Progenitor cell of endocrine pancreas (in vitro differentiated cells): Measurements from ENCODE around the gene PSD. TPM values are rescaled to one million over a fixed set of nuclear protein-coding genes. Genes with fewer than 3 reads are reported as not detected.

Experiments
- DNase-seq: peaks from one replicate; pipeline ENCODE4 v3.0.0; 2021; ENCODE audit warnings: low spot score; ENCODE audit not compliant: unreplicated experiment
- H3K27ac Mint-ChIP-seq: 2 replicates; pipeline ENCODE4 v1.8.0; 2021; ENCODE audit warnings: mild to moderate bottlenecking, moderate library complexity, mixed read lengths
- H3K27me3 Mint-ChIP-seq: 2 replicates; pipeline ENCODE4 v1.8.0; 2021; ENCODE audit warnings: mixed read lengths
- H3K36me3 Mint-ChIP-seq: 2 replicates; pipeline ENCODE4 v1.8.0; 2022; ENCODE audit warnings: mixed read lengths; ENCODE audit not compliant: insufficient read depth
- H3K4me1 Mint-ChIP-seq: 2 replicates; pipeline ENCODE4 v1.8.0; 2021; ENCODE audit warnings: low read depth, mixed read lengths
- H3K4me3 Mint-ChIP-seq: 2 replicates; pipeline ENCODE4 v1.8.0; 2021; ENCODE audit warnings: low read depth, mild to moderate bottlenecking, moderate library complexity, mixed read lengths
- H3K9me3 Mint-ChIP-seq: 2 replicates; pipeline ENCODE4 v1.8.0; 2021; ENCODE audit warnings: low read depth, mixed read lengths
- total RNA-seq: library from RNA; stranded (reverse); gene quantifications from 2 replicates; pipeline ENCODE4 v1.2.1, GENCODE V29; 2021
- TF ChIP-seq, protein P1 (sequence below): fragments of 200-600 bp; sonication (generic); IDR thresholded peaks from one replicate; pipeline ENCODE4 v1.5.0; 2021; ENCODE audit warnings: antibody characterized with exemption, mild to moderate bottlenecking; ENCODE audit not compliant: unreplicated experiment

Gene PSD
- total RNA-seq, 1 donor from 2014 or later = 8.9 TPM

DNA sequence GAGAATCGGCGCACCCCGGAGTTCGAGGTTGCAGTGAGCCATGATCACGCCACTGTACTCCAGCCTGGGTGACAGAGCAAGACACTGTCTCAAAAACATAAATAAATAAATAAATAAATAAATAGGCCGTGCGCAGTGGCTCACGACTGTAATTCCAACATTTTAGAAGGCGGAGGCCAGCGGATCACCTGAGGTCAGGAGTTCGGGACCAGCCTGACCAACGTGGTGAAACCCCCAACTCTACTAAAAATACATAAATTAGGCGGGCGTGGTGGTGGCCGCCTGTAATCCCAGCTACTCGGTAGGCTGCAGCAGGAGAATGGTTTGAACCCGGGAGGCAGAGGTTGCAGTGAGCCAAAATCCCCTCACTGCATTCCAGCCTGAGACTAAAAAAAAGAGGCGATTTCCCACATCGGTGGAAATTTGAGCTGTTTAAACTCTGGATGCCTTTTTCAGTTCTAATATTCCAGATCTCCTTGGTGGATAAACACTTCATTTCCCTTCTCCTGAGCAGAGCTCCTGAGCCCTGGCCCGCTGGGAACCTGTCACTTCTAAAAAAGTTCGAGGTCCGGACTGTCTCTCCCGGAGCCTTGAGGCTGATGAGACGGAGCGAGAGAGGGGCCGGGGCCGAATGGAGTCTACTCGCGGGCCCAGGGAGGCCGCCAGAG is 25.0 kb downstream of the PSD start:
- DNase-seq = no peak
- H3K4me1 Mint-ChIP-seq = peaks cover 13% of the 10 kb centered on the region
- TF ChIP-seq, protein P1, sequence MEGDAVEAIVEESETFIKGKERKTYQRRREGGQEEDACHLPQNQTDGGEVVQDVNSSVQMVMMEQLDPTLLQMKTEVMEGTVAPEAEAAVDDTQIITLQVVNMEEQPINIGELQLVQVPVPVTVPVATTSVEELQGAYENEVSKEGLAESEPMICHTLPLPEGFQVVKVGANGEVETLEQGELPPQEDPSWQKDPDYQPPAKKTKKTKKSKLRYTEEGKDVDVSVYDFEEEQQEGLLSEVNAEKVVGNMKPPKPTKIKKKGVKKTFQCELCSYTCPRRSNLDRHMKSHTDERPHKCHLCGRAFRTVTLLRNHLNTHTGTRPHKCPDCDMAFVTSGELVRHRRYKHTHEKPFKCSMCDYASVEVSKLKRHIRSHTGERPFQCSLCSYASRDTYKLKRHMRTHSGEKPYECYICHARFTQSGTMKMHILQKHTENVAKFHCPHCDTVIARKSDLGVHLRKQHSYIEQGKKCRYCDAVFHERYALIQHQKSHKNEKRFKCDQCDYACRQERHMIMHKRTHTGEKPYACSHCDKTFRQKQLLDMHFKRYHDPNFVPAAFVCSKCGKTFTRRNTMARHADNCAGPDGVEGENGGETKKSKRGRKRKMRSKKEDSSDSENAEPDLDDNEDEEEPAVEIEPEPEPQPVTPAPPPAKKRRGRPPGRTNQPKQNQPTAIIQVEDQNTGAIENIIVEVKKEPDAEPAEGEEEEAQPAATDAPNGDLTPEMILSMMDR = no peak
- peak overlapping the region; percentile 72 for H3K4me3 Mint-ChIP-seq
- H3K36me3 Mint-ChIP-seq = no peaks in the 10 kb centered on the region
- H3K27ac Mint-ChIP-seq = no peak overlapping the region
- H3K9me3 Mint-ChIP-seq = no peaks in the 10 kb centered on the region
- peaks cover 31% of the 10 kb centered on the region for H3K27me3 Mint-ChIP-seq

DNA sequence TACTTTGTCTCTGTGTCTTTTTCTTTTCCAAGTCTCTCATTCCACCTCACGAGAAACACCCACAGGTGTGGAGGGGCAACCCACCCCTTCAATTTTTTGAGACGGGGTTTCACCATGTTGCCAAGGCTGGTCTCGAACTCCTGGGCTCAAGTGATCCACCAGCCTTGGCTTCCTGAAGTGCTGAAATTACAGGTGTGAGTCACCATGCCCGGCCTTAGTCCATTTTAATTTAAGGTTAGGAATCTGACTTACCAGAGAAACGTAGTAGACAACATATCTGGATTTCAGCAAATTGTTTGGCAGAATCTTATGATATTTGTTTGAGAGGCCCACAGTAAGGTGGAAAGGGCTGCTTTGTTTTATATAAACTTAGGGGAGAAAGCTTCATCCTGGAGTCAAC is 26.3 kb downstream of the PSD start:
- Mint-ChIP-seq H3K36me3 (no peaks in the 10 kb centered on the region), H3K4me1 (peaks cover 13% of the 10 kb centered on the region), H3K4me3 (no peak overlapping the region), H3K9me3 (no peaks in the 10 kb centered on the region), H3K27ac (no peak overlapping the region), H3K27me3 (peaks cover 31% of the 10 kb centered on the region)
- TF ChIP-seq, protein P1 = no peak
- no peak for DNase-seq

DNA sequence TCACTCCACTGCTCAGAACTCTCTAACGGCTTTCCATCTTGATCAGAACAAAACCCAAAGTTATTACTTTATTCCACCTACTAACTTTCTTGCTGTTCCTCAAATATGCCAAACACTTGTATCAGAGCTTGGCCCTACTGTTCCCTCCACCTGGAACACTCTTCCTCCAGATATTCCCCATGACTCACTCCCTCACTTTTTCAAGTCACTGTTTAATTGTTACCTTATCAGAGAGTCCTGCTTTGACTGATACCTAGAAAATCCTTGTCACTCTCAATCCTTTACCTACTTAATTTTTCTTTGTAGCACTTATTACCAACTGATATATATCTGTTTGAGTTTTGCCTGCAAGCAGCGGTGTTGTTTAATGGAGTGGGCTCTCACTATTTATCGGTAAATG is 28.7 kb downstream of the PSD start:
- Mint-ChIP-seq H3K4me3 (no peak overlapping the region), H3K27me3 (peaks cover 31% of the 10 kb centered on the region), H3K9me3 (no peaks in the 10 kb centered on the region), H3K36me3 (no peaks in the 10 kb centered on the region), H3K27ac (no peak overlapping the region), H3K4me1 (peaks cover 8% of the 10 kb centered on the region)
- no peak for DNase-seq
- TF ChIP-seq, protein P1 = no peak

DNA sequence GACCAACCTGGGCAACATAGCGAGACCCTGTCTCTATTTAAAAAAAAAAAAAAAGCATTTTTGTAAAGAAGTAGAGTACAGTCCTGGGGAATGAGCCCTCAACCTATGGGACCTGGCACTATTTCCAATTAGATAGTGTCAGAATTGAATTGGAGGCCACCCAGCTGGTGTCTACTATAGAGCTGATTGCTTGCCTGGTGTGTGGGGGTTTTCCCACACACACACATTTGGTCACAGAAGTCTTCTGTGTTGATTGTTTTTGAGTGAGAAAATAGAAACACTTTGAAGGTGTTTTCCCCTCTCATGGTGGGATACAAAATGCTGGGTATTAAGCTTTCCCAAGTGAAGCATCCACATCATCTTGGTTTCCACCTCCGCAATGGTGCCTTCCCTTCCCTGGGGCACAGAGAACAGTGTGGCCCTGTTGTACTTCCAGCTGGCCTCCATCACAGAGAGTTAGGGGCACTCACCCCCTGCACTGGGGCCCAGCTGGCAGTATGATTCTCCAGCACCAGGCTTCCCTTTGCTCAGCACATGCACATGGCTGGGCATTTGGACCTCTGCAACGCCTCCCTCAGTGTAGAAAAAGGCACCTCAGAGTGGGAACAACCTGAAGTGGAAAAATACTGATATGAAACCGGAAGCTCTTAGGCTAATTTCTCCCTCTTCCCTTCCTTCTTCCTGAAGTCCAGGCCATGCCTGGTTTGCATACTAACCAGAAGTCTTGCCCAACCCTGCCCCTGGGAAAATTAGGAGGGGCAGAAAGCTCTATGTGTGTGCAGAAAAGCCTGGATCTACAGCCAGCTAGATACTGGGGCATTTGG is 33.8 kb downstream of the PSD start:
- no peak for DNase-seq
- peaks cover under 1% of the 10 kb centered on the region for H3K4me1 Mint-ChIP-seq
- H3K36me3 Mint-ChIP-seq = peaks cover 8% of the 10 kb centered on the region
- TF ChIP-seq, protein P1 = no peak
- no peak overlapping the region for H3K4me3 Mint-ChIP-seq
- peaks cover 1% of the 10 kb centered on the region for H3K27me3 Mint-ChIP-seq
- no peak overlapping the region for H3K27ac Mint-ChIP-seq
- H3K9me3 Mint-ChIP-seq = no peaks in the 10 kb centered on the region

DNA sequence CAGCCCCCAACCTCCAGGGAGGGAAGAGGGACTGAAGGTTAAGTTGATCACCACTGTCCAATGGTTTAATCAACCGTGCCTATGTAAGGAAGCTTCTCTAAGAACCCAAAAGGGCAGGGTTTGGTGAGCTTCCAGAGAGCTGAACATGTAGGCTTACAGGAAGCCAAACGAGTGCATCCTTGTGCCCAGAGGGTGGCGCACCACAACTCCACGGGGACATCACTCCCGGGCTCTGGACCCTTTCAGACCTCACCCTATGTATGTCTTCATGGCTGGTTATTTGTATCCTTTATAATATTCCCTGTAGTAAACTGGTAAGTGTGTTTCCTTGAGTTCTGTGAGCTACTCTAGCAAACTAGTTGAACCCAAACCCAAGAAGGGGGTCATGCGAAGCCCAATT is 34.5 kb downstream of the PSD start:
- Mint-ChIP-seq H3K36me3 (peaks cover 9% of the 10 kb centered on the region), H3K27me3 (no peaks in the 10 kb centered on the region), H3K4me1 (no peaks in the 10 kb centered on the region), H3K27ac (no peak overlapping the region), H3K4me3 (no peak overlapping the region), H3K9me3 (no peaks in the 10 kb centered on the region)
- no peak for DNase-seq
- TF ChIP-seq, protein P1 = peak; percentile 25
